HT-29 (cell line): Measurements from ENCODE around the gene DPF3. TPM values are rescaled to one million over a fixed set of nuclear protein-coding genes. Genes with fewer than 3 reads are reported as not detected.

ENCODE experiments used
- small RNA-seq: library from RNA; depleted of rRNA; stranded (forward); fragments of <200 nt; gene quantifications from one replicate; pipeline ENCODE3, GENCODE V24; 2014
- total RNA-seq: library from RNA; depleted of rRNA; stranded (reverse); fragments of >200 nt; shearing (Covaris generic); gene quantifications from 2 replicates; pipeline ENCODE4 v1.2.3, GENCODE V29; 2014; rRNA removed

The DPF3 gene
- total RNA-seq, 1 experiment from 2014 or later: not detected

Small RNA genes within 50 kb of the gene (small RNA-seq; reads per million reads assigned to genes)
- not detected for gene RF00019

Other genes with a start within 250 kb of the DPF3 start
- gene DCAF4, start 32.4 kb upstream of the DPF3 start, total RNA-seq: 13.4 and 18.0 TPM in 2 replicates
- 1.1 and 2.2 TPM in 2 replicates for gene ZFYVE1, start 133.0 kb upstream of the DPF3 start, total RNA-seq
- 20.3 and 26.1 TPM in 2 replicates for gene RBM25, start 164.4 kb upstream of the DPF3 start, total RNA-seq
- gene PSEN1, start 242.4 kb upstream of the DPF3 start, total RNA-seq: 16.4 and 23.2 TPM in 2 replicates